Fibroblast of lung (primary cell): ENCODE measurements around the gene ASGR1.

Source experiments
- EZH2 ChIP-seq: IDR thresholded peaks from 2 replicates; pipeline ENCODE4 v1.5.1; 2012; ENCODE audit warnings: low read length, control low read depth, mild to moderate bottlenecking; ENCODE audit errors: missing control alignments
- TF ChIP-seq, protein P1 (sequence below), 2 donors: IDR thresholded peaks in 1 of 2; conservative IDR thresholded peaks in 1 of 2; 1 replicate in 1 of 2; 2 replicates in 1 of 2; pipeline ENCODE4 v1.5.1; 2011 to 2012; ENCODE audit warnings: low read length in 2 of 2, control low read depth in 1 of 2, inconsistent platforms in 1 of 2, low read depth in 1 of 2, mild to moderate bottlenecking in 1 of 2

DNA sequence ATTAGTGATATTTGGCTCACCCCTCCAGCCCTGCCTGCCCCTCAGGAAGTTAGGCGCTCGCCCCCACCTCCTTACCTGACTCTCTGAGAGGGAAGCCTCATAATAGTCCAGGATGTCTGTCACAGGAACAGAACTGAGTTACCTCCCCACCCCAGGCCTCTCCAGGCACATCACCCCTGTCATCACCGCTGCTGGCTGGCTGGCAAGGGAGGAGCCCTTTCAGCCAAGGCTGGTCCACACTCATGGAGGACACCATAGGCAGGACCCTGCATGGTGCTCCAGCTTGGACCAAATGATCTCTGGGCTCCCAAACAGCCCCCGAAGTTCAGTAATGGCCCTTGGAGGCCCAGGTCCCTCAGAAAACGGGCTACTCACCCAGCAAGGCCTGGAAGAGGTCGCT lies 39.0 kb upstream of the ASGR1 start:
- TF ChIP-seq, protein P1, sequence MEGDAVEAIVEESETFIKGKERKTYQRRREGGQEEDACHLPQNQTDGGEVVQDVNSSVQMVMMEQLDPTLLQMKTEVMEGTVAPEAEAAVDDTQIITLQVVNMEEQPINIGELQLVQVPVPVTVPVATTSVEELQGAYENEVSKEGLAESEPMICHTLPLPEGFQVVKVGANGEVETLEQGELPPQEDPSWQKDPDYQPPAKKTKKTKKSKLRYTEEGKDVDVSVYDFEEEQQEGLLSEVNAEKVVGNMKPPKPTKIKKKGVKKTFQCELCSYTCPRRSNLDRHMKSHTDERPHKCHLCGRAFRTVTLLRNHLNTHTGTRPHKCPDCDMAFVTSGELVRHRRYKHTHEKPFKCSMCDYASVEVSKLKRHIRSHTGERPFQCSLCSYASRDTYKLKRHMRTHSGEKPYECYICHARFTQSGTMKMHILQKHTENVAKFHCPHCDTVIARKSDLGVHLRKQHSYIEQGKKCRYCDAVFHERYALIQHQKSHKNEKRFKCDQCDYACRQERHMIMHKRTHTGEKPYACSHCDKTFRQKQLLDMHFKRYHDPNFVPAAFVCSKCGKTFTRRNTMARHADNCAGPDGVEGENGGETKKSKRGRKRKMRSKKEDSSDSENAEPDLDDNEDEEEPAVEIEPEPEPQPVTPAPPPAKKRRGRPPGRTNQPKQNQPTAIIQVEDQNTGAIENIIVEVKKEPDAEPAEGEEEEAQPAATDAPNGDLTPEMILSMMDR (conservative IDR thresholded peaks at IDR 0.05 in 1 of 2, IDR thresholded peaks at IDR 0.05 in 1 of 2; ENCODE audit: low read depth in 1 of 2, low read length in 2 of 2) = no peak
- TF ChIP-seq EZH2 = no peak
